ENCODE data around the gene PSMA6. TPM values are rescaled to one million over a fixed set of nuclear protein-coding genes. Genes with fewer than 3 reads are reported as not detected.

PSMA6 gene
- total RNA-seq, 1 experiment from 2014 or later: 210 TPM

GRCh38 chr14:35319509-35319908, 27.3 kb downstream of the PSMA6 start (continued):
- TF ChIP-seq SMAD4 (CRISPR knock-in tag; IDR thresholded peaks at IDR 0.05) (no peak), ZNF232 (CRISPR knock-in tag; IDR thresholded peaks at IDR 0.05) (no peak), RELA (CRISPR knock-in tag; IDR thresholded peaks at IDR 0.05; ENCODE audit: borderline replicate concordance) (no peak), ESRRA (CRISPR knock-in tag; IDR thresholded peaks at IDR 0.05; ENCODE audit: borderline replicate concordance) (no peak)

GRCh38 chr14:35320472-35320871, 28.3 kb downstream of the PSMA6 start:
- CTCF ChIA-PET: no interaction called here
- peaks cover 18% of the 10 kb centered on the region for H3K36me3 Mint-ChIP-seq

GRCh38 chr14:35326375-35326774, 34.2 kb downstream of the PSMA6 start:
- no peaks in the 10 kb centered on the region for H3K9me3 Mint-ChIP-seq
- ChIA-PET CTCF (no interaction called here), POLR2A (no interaction called here)
- H3K27ac Mint-ChIP-seq: no peak overlapping the region
- DNase-seq (ENCODE audit: low spot score) (no peak), ATAC-seq (no peak)
- no peaks in the 10 kb centered on the region for H3K4me1 Mint-ChIP-seq
- no peak overlapping the region for H3K4me3 Mint-ChIP-seq
- H3K36me3 Mint-ChIP-seq: no peaks in the 10 kb centered on the region
- no peaks in the 10 kb centered on the region for H3K27me3 Mint-ChIP-seq (ENCODE audit: low read depth)
- no peak for TF ChIP-seq ZNF263 (CRISPR knock-in tag; IDR thresholded peaks at IDR 0.05; ENCODE audit: low read depth)
- TF ChIP-seq ZNF425 (CRISPR knock-in tag; conservative IDR thresholded peaks at IDR 0.05): no peak
- TF ChIP-seq RELA (CRISPR knock-in tag; IDR thresholded peaks at IDR 0.05; ENCODE audit: borderline replicate concordance): no peak
- no peak for TF ChIP-seq FOXP4 (CRISPR knock-in tag; IDR thresholded peaks at IDR 0.05)
- TF ChIP-seq JUN (CRISPR knock-in tag; IDR thresholded peaks at IDR 0.05): no peak
- TF ChIP-seq ZNF121 (CRISPR knock-in tag; IDR thresholded peaks at IDR 0.05): no peak
- TF ChIP-seq NFYB (CRISPR knock-in tag; conservative IDR thresholded peaks at IDR 0.05; ENCODE audit: low read depth): no peak

More at GRCh38 chr14:35320472-35320871, 28.3 kb downstream of the PSMA6 start:
- DNase-seq (ENCODE audit: low spot score): no peak
- Mint-ChIP-seq H3K27ac (peak overlapping the region; percentile 49; the same call in 1 of the 2 replicates), H3K27me3 (ENCODE audit: low read depth) (no peaks in the 10 kb centered on the region), H3K4me3 (no peak overlapping the region), H3K4me1 (no peaks in the 10 kb centered on the region), H3K9me3 (no peaks in the 10 kb centered on the region)
- ATAC-seq: no peak
- POLR2A ChIA-PET: no interaction called here
- TF ChIP-seq JUN (CRISPR knock-in tag; IDR thresholded peaks at IDR 0.05) (no peak), TCF7 (CRISPR knock-in tag; IDR thresholded peaks at IDR 0.05; ENCODE audit: low read depth) (no peak), JAZF1 (CRISPR knock-in tag; IDR thresholded peaks at IDR 0.05) (no peak), CDX4 (CRISPR knock-in tag; IDR thresholded peaks at IDR 0.05; ENCODE audit: borderline replicate concordance) (no peak), ZNF425 (CRISPR knock-in tag; conservative IDR thresholded peaks at IDR 0.05) (no peak), PRDM15 (CRISPR knock-in tag; IDR thresholded peaks at IDR 0.05) (no peak), FOXK1 (CRISPR knock-in tag; IDR thresholded peaks at IDR 0.05) (no peak), SOX15 (CRISPR knock-in tag; IDR thresholded peaks at IDR 0.05) (no peak), ZNF396 (CRISPR knock-in tag; IDR thresholded peaks at IDR 0.05; ENCODE audit: borderline replicate concordance) (no peak), NR2C2 (CRISPR knock-in tag; IDR thresholded peaks at IDR 0.05) (no peak), KAT7 (CRISPR knock-in tag; IDR thresholded peaks at IDR 0.05; ENCODE audit: borderline replicate concordance) (no peak)
